ENCODE results near the gene FIG4.
"Not testable (repeated sequence)": the region's sequence is repeated elsewhere in the genome, so short reads cannot be mapped to it uniquely, and the experiment has no call there.

Gene FIG4

GRCh38 chr6:109840796-109841195 lies 149.7 kb downstream of the FIG4 start:
- H3K27ac ChIP-seq = no peak overlapping the region
- no peak for DNase-seq (ENCODE audit: low spot score)
- H3K4me3 ChIP-seq = no peak overlapping the region
- no peak for TF ChIP-seq CTCF (IDR thresholded peaks at IDR 0.05)

- H3K27ac ChIP-seq = no peak overlapping the region
- no peak for DNase-seq (ENCODE audit: low spot score)
- H3K4me3 ChIP-seq = no peak overlapping the region
- TF ChIP-seq CTCF (IDR thresholded peaks at IDR 0.05) = no peak
These were observed 150.8 kb downstream of the FIG4 start for GRCh38 chr6:109841869-109842268.

- no peak overlapping the region for H3K4me3 ChIP-seq
- no peak for DNase-seq (ENCODE audit: low spot score)
- H3K27ac ChIP-seq = no peak overlapping the region
- no peak for TF ChIP-seq CTCF (IDR thresholded peaks at IDR 0.05)
These were observed 161.6 kb downstream of the FIG4 start for GRCh38 chr6:109852713-109853112.

- Histone ChIP-seq H3K4me3 (no peak overlapping the region), H3K27ac (no peak overlapping the region)
- DNase-seq (ENCODE audit: low spot score) = no peak
- no peak for TF ChIP-seq CTCF (IDR thresholded peaks at IDR 0.05)
These were observed 162.3 kb downstream of the FIG4 start for GRCh38 chr6:109853426-109853825.

- no peak for DNase-seq (ENCODE audit: low spot score)
- no peak overlapping the region for H3K4me3 ChIP-seq
- TF ChIP-seq CTCF (IDR thresholded peaks at IDR 0.05) = no peak
These were observed 162.9 kb downstream of the FIG4 start for GRCh38 chr6:109853951-109854350.

GRCh38 chr6:109854541-109855308 lies 163.6 kb downstream of the FIG4 start:
- Histone ChIP-seq H3K27ac (no peak overlapping the region), H3K4me3 (no peak overlapping the region)
- DNase-seq (ENCODE audit: low spot score) = no peak
- TF ChIP-seq CTCF (IDR thresholded peaks at IDR 0.05) = no peak

More at GRCh38 chr6:109853951-109854350, 162.9 kb downstream of the FIG4 start:
- no peak overlapping the region for H3K27ac ChIP-seq

- H3K27ac ChIP-seq; DNase-seq (ENCODE audit: low spot score); H3K4me3 ChIP-seq: not testable (repeated sequence)
These were observed 164.5 kb downstream of the FIG4 start for GRCh38 chr6:109855476-109856040.

Data from coronary artery (tissue), 2 donors.